ENCODE measurements around the gene KIF1B. TPM values are rescaled to one million over a fixed set of nuclear protein-coding genes. Genes with fewer than 3 reads are reported as not detected.

Gene KIF1B
- total RNA-seq, 1 donor: 20.7 TPM

GRCh38 chr1:10304295-10304694, 93.9 kb downstream of the KIF1B start:
- H3K9me3 ChIP-seq (ENCODE audit: low read depth, low read length): no peaks in the 10 kb centered on the region
- H3K27me3 ChIP-seq (ENCODE audit: insufficient read depth, low read length): no peaks in the 10 kb centered on the region
- H3K4me1 ChIP-seq (ENCODE audit: insufficient read depth, low read length): no peaks in the 10 kb centered on the region
- no peak overlapping the region for H3K4me3 ChIP-seq (ENCODE audit: low read length)

DNA sequence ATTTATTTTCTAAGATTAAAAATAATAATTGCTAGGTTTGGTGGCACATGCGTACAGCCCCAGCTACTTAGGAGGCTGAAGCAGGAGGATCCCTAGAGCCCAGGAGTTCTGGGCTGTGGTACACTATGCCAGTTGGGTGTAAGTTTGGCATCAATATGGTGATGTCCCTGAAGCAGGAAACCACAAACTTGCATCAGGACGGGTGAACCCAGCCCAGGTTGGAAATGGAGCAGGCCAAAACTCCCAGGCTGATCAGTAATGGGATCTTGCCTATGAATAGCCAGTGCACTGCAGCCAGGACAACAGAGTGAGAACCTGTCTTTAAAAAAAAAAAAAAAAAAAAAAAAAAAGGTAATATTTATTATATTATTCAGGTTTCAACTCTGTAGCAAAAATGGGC, 96.1 kb downstream of the KIF1B start:
- no peaks in the 10 kb centered on the region for H3K4me1 ChIP-seq (ENCODE audit: insufficient read depth, low read length)
- no peaks in the 10 kb centered on the region for H3K9me3 ChIP-seq (ENCODE audit: low read depth, low read length)
- no peaks in the 10 kb centered on the region for H3K27me3 ChIP-seq (ENCODE audit: insufficient read depth, low read length)
- no peak overlapping the region for H3K4me3 ChIP-seq (ENCODE audit: low read length)

- Histone ChIP-seq H3K4me3 (ENCODE audit: low read length) (no peak overlapping the region), H3K9me3 (ENCODE audit: low read depth, low read length) (no peaks in the 10 kb centered on the region)
Observed at GRCh38 chr1:10308001-10308400, 97.6 kb downstream of the KIF1B start.

GRCh38 chr1:10309243-10310011, 99.1 kb downstream of the KIF1B start:
- Histone ChIP-seq H3K4me1 (ENCODE audit: insufficient read depth, low read length) (no peaks in the 10 kb centered on the region), H3K4me3 (ENCODE audit: low read length) (no peak overlapping the region), H3K27me3 (ENCODE audit: insufficient read depth, low read length) (no peaks in the 10 kb centered on the region), H3K9me3 (ENCODE audit: low read depth, low read length) (no peaks in the 10 kb centered on the region)

More at GRCh38 chr1:10308001-10308400, 97.6 kb downstream of the KIF1B start:
- Histone ChIP-seq H3K27me3 (ENCODE audit: insufficient read depth, low read length) (no peaks in the 10 kb centered on the region), H3K4me1 (ENCODE audit: insufficient read depth, low read length) (no peaks in the 10 kb centered on the region)

GRCh38 chr1:10316752-10317151, 106.4 kb downstream of the KIF1B start:
- no peaks in the 10 kb centered on the region for H3K9me3 ChIP-seq (ENCODE audit: low read depth, low read length)
- no peaks in the 10 kb centered on the region for H3K4me1 ChIP-seq (ENCODE audit: insufficient read depth, low read length)
- H3K27me3 ChIP-seq (ENCODE audit: insufficient read depth, low read length): no peaks in the 10 kb centered on the region
- H3K4me3 ChIP-seq (ENCODE audit: low read length): no peak overlapping the region

GRCh38 chr1:10319750-10320149, 109.4 kb downstream of the KIF1B start:
- Histone ChIP-seq H3K4me1 (ENCODE audit: insufficient read depth, low read length) (no peaks in the 10 kb centered on the region), H3K9me3 (ENCODE audit: low read depth, low read length) (no peaks in the 10 kb centered on the region), H3K4me3 (ENCODE audit: low read length) (no peak overlapping the region), H3K27me3 (ENCODE audit: insufficient read depth, low read length) (no peaks in the 10 kb centered on the region)

DNA sequence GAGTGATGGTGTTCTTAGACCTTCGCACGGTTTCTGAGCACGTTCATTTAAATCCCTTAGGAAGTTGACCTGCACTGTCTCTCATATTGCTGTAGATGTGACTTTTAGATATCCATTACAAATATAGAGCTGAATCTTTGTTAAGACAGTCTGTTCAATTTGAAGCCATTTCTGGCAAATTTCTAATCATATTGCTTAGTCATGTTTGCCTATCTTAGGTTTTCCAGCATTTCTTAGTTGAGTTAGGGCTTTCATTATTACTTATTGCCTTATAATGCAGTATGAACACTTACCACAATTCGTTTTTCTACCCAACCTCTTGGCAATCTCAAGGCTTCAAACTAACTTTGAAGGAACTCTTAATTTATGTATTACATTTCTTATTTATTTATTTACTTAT, 110.0 kb downstream of the KIF1B start:
- no peak overlapping the region for H3K4me3 ChIP-seq (ENCODE audit: low read length)
- H3K4me1 ChIP-seq (ENCODE audit: insufficient read depth, low read length): no peaks in the 10 kb centered on the region
- H3K9me3 ChIP-seq (ENCODE audit: low read depth, low read length): no peaks in the 10 kb centered on the region
- no peaks in the 10 kb centered on the region for H3K27me3 ChIP-seq (ENCODE audit: insufficient read depth, low read length)

GRCh38 chr1:10322821-10323220, 112.5 kb downstream of the KIF1B start:
- no peaks in the 10 kb centered on the region for H3K9me3 ChIP-seq (ENCODE audit: low read depth, low read length)
- H3K4me3 ChIP-seq (ENCODE audit: low read length): no peak overlapping the region
- no peaks in the 10 kb centered on the region for H3K4me1 ChIP-seq (ENCODE audit: insufficient read depth, low read length)
- H3K27me3 ChIP-seq (ENCODE audit: insufficient read depth, low read length): no peaks in the 10 kb centered on the region

DNA sequence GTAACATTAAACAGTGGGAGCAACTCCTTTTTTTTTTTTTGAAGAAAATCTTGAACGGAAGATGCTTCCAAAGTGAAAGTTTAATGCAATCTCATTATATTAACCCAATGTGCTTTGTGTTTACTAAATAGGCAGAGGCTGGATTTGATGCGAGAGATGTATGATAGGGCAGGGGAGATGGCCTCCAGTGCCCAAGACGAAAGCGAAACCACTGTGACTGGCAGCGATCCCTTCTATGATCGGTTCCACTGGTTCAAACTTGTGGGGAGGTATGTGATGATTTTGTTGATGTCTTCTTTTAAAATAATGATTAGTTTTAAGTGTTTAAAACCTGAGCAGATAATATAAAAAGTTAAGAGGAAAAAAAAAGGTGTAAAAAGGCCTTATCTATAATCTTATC, 114.3 kb downstream of the KIF1B start:
- no peaks in the 10 kb centered on the region for H3K9me3 ChIP-seq (ENCODE audit: low read depth, low read length)
- no peak overlapping the region for H3K4me3 ChIP-seq (ENCODE audit: low read length)
- no peaks in the 10 kb centered on the region for H3K27me3 ChIP-seq (ENCODE audit: insufficient read depth, low read length)
- no peaks in the 10 kb centered on the region for H3K4me1 ChIP-seq (ENCODE audit: insufficient read depth, low read length)

DNA sequence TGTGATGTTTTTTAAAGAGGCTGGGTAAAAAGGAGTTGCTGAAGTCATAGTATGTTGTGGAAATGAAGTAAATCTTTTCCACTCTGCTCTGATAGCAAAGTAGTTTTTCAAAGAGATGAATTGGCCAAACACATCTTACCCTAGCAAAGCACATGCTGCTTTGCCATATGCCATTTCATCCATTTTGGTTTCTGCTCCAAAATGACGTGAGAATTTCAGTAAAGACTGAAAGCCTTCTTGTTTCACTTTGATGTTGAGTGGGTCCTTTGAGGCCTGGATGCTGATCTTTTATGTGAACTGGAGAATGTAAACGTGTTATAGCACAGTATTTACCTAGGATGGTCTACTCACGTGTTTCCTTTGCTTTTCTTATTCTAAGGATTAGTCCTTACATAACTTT, 115.2 kb downstream of the KIF1B start:
- Histone ChIP-seq H3K4me3 (ENCODE audit: low read length) (no peak overlapping the region), H3K27me3 (ENCODE audit: insufficient read depth, low read length) (no peaks in the 10 kb centered on the region)

DNA sequence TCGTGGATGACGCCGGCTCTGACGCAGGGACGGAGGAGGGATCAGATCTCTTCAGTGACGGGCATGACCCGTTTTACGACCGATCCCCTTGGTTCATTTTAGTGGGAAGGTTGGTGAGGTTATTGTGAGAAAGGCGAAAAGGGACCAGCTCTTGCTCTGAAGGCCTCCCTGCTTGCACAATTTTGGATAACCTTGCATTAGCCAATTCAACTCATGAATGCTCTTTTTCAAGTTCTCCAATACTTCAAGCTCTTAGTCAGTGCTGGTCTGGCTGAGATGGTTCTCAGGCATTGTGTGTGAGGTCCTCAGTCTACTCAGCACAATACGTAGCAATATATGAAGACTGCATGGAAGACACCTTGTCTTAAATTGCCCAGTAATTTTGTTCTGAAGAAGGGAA, 115.9 kb downstream of the KIF1B start:
- no peaks in the 10 kb centered on the region for H3K4me1 ChIP-seq (ENCODE audit: insufficient read depth, low read length)
- H3K27me3 ChIP-seq (ENCODE audit: insufficient read depth, low read length): no peaks in the 10 kb centered on the region
- H3K9me3 ChIP-seq (ENCODE audit: low read depth, low read length): no peaks in the 10 kb centered on the region
- no peak overlapping the region for H3K4me3 ChIP-seq (ENCODE audit: low read length)

More for the DNA sequence above, 115.2 kb downstream of the KIF1B start:
- Histone ChIP-seq H3K4me1 (ENCODE audit: insufficient read depth, low read length) (no peaks in the 10 kb centered on the region), H3K9me3 (ENCODE audit: low read depth, low read length) (no peaks in the 10 kb centered on the region)

DNA sequence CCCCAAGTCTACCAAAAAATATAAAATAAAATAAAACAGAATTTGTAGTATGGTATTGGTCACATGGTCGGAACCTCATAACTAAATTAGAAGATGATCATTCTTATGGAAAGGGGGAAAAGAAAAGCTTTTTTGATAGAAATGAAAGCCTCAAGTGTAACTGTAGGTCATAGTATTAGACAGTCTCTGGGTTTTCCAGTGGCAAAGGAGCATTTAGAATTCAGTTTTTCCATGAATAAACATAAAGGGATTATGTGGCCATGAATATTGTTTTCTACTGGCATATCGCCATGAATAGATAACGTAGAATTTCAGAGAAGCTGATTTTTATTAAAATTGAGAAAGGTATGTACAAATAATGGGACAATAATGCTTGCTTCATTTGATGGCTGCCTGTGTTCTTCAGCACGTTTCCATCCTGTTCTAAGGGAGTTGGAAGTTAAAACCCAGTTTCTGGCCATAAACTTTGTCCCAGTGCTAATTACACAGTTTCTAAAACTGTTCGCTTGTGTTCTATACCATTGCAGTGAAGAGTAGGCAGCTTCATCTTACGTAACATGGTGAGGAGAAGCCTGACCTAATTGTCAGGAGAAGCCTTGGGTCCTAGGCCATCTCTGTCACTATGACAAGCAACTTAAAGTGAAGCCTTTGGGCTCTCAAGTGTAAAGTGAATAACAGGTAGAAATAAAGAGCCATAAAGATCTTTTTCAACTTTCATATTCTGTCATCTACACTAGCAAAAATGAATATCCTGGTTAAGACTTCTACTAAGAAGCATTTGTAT, 118.0 kb downstream of the KIF1B start:
- Histone ChIP-seq H3K4me1 (ENCODE audit: insufficient read depth, low read length) (no peaks in the 10 kb centered on the region), H3K9me3 (ENCODE audit: low read depth, low read length) (no peaks in the 10 kb centered on the region), H3K4me3 (ENCODE audit: low read length) (no peak overlapping the region), H3K27me3 (ENCODE audit: insufficient read depth, low read length) (no peaks in the 10 kb centered on the region)

DNA sequence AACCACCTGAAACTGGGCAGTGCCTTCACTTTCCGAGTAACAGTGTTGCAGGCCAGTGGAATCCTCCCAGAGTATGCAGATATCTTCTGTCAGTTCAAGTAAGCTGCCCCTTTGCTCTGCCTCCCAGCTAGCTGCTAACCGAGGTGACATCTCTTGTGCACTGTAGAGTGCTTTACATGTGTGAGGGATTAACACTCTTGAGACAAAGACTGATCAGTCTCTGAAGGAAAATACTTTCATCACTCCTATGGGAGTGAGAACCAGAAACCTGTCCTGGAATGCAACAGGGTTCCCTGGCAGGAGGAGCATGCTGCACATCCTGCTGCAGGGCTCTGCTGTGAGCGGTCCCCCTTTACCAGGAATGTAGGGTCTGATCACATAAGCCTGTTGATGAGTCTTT, 127.1 kb downstream of the KIF1B start:
- H3K27me3 ChIP-seq (ENCODE audit: insufficient read depth, low read length): no peaks in the 10 kb centered on the region
- no peaks in the 10 kb centered on the region for H3K4me1 ChIP-seq (ENCODE audit: insufficient read depth, low read length)
- no peak overlapping the region for H3K4me3 ChIP-seq (ENCODE audit: low read length)
- H3K9me3 ChIP-seq (ENCODE audit: low read depth, low read length): no peaks in the 10 kb centered on the region

DNA sequence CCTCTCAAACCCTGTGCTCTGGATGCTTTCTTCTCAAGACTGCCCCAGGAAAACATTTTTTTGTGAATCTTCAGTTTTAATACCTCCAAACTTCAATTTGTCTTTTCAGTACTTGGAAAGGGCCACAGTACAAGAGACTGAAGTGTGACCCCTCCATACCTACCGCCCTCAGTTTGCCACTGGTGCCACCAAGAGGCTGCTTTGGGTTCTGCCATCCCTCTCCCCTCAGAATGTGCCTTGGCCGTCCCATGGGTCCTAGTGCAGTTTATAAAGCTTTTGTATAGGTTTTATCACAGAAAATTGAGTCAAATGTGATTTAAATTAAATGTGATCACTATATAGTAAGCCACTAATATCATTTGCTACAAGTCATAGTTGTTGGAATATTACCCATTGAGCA, 127.7 kb downstream of the KIF1B start:
- no peaks in the 10 kb centered on the region for H3K9me3 ChIP-seq (ENCODE audit: low read depth, low read length)
- no peak overlapping the region for H3K4me3 ChIP-seq (ENCODE audit: low read length)
- no peaks in the 10 kb centered on the region for H3K4me1 ChIP-seq (ENCODE audit: insufficient read depth, low read length)
- no peaks in the 10 kb centered on the region for H3K27me3 ChIP-seq (ENCODE audit: insufficient read depth, low read length)

DNA sequence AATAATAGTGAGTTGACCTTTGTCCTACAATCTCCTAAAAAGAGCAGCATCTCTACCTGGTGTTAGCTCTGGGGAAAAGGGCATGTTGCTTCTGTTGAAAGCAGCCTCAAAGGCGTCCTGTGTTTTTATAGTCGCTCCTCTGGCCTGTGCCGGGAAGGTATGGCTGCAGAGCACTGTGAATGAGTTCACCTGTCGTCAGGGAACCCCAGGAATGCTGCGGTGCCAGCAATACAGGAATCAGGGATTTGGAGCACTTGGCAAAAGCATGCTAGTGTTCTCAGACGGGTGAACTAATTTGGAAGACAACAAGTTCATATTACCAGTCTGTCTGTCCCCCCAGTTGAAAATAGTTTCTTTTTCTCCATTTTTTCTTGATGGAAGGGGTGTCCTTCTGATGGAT, 128.2 kb downstream of the KIF1B start:
- Histone ChIP-seq H3K9me3 (ENCODE audit: low read depth, low read length) (no peaks in the 10 kb centered on the region), H3K4me1 (ENCODE audit: insufficient read depth, low read length) (no peaks in the 10 kb centered on the region), H3K27me3 (ENCODE audit: insufficient read depth, low read length) (no peaks in the 10 kb centered on the region), H3K4me3 (ENCODE audit: low read length) (no peak overlapping the region)
